T-helper 2 cell treated with Interferon-gamma antibody and Interleukin-4, amounts not matched to agents 100 ng/mL and 5 ng/mL, for 36 hours (primary cell): ENCODE results near the gene GMPPA. TPM values are rescaled to one million over a fixed set of nuclear protein-coding genes. Genes with fewer than 3 reads are reported as not detected.

Experiments used
- intact Hi-C: fragments of 100-400 bp; cut with micrococcal nuclease; formaldehyde crosslinking; loops from one replicate; pipeline ENCODE4 v1.15.1; 2023
- total RNA-seq: library from RNA; stranded (reverse); gene quantifications from 2 replicates; pipeline ENCODE4 v1.2.3, GENCODE V29; 2022

GMPPA gene
- total RNA-seq, 1 donor from 2014 or later: 50.1 TPM

GRCh38 chr2:219537657-219538488 is 39.2 kb downstream of the GMPPA start:
- intact Hi-C loops: no loop called here

- intact Hi-C loops: no loop called here
These were observed 39.8 kb downstream of the GMPPA start for GRCh38 chr2:219538504-219538951.

- intact Hi-C loops: no loop called here
These were observed 40.5 kb downstream of the GMPPA start for GRCh38 chr2:219538956-219539788.

- intact Hi-C loops: loop anchor here (5.0 kb wide), 2 partner anchors 363 to 1268 kb away; partner anchors contain the start of genes AAMP, CNPPD1, PNKD and RETREG2
These were observed 41.4 kb downstream of the GMPPA start for GRCh38 chr2:219539926-219540678.

- intact Hi-C loops: loop anchor here (1.0 to 5.0 kb wide), 4 partner anchors 101 to 1269 kb away; partner anchors contain the start of genes AAMP, CNPPD1, PNKD and RETREG2
These were observed 42.3 kb downstream of the GMPPA start for GRCh38 chr2:219540784-219541504.

GRCh38 chr2:219541611-219542180 is 43.0 kb downstream of the GMPPA start:
- intact Hi-C loops: loop anchor here (1.0 to 5.0 kb wide), 5 partner anchors 101 to 1269 kb away; partner anchors contain the start of genes AAMP, CNPPD1, NHEJ1 and PNKD

- intact Hi-C loops: loop anchor here (1.0 to 5.0 kb wide), 8 partner anchors 9 to 1271 kb away; partner anchors contain the start of genes AAMP, CNPPD1, GMPPA and NHEJ1
These were observed 44.4 kb downstream of the GMPPA start for GRCh38 chr2:219542931-219543595.

- intact Hi-C loops: loop anchor here (1.0 to 5.0 kb wide), 8 partner anchors 9 to 1271 kb away; partner anchors contain the start of genes AAMP, CNPPD1, GMPPA and NHEJ1
These were observed 45.1 kb downstream of the GMPPA start, which contains the start of the genes CHPF and TMEM198 for GRCh38 chr2:219543596-219544358. Gene CHPF (minus strand): TSS chr2:219543809. CDS start chr2:219543538, 271 bp downstream. Gene TMEM198 (plus strand): TSS chr2:219544028. CDS start chr2:219544728, 700 bp downstream.

- intact Hi-C loops: loop anchor here (5.0 kb wide), 2 partner anchors 367 to 1272 kb away; partner anchors contain the start of genes AAMP, CNPPD1, PNKD and RETREG2
These were observed 45.9 kb downstream of the GMPPA start for GRCh38 chr2:219544567-219544966.

GRCh38 chr2:219545295-219545942 is 46.7 kb downstream of the GMPPA start:
- intact Hi-C loops: no loop called here

GRCh38 chr2:219545943-219546352 is 47.3 kb downstream of the GMPPA start:
- intact Hi-C loops: no loop called here

- intact Hi-C loops: no loop called here
These were observed 48.9 kb downstream of the GMPPA start for GRCh38 chr2:219547621-219548020.

- intact Hi-C loops: no loop called here
These were observed 50.3 kb downstream of the GMPPA start for GRCh38 chr2:219548990-219549389.

- intact Hi-C loops: no loop called here
These were observed 50.9 kb downstream of the GMPPA start for GRCh38 chr2:219549619-219550018.

- intact Hi-C loops: loop anchor here (1.0 kb wide), 3 partner anchors 8 to 164 kb away; partner anchors contain the start of genes CHPF, DNPEP and STK11IP
These were observed 53.0 kb downstream of the GMPPA start for GRCh38 chr2:219551441-219552381.
